ENCODE measurements around the gene TMEM150B. TPM values are rescaled to one million over a fixed set of nuclear protein-coding genes. Genes with fewer than 3 reads are reported as not detected.

Gene TMEM150B
- total and polyA plus RNA-seq, 7 experiments from 2014 or later: 0.44 to 10.3 (median 0.71) TPM; not detected in 3

GRCh38 chr19:55304279-55304978 is 20.7 kb downstream of the TMEM150B start:
- peaks cover 5 to 10% of the 10 kb centered on the region in 2 donors for H3K4me1 ChIP-seq (ENCODE audit: control insufficient read depth in 2 of 2, insufficient read depth in 2 of 2, low read length in 2 of 2)
- H3K9me3 Mint-ChIP-seq: no peaks in the 10 kb centered on the region
- H3K27ac ChIP-seq (ENCODE audit: low read depth, low read length): no peak overlapping the region
- H3K9me3 ChIP-seq (ENCODE audit: control insufficient read depth in 2 of 3, low read length in 3 of 3): no peaks in the 10 kb centered on the region
- ATAC-seq: no peak
- no peak overlapping the region for H3K27ac Mint-ChIP-seq
- ChIA-PET POLR2A (no interaction called here), CTCF (no interaction called here)
- no peaks in the 10 kb centered on the region for H3K36me3 ChIP-seq (ENCODE audit: control insufficient read depth in 2 of 3, insufficient read depth in 3 of 3, low read length in 3 of 3)
- H3K4me3 Mint-ChIP-seq: no peak overlapping the region
- peaks cover 0 to 2% (median 0%) of the 10 kb centered on the region in 5 donors for H3K27me3 Mint-ChIP-seq
- DNase-seq: peak in 1 of 9 donors; percentile 11
- H3K36me3 Mint-ChIP-seq: peaks cover 0 to 3% (median 0%) of the 10 kb centered on the region in 5 donors
- no peak overlapping the region for H3K4me3 ChIP-seq (ENCODE audit: low read length)
- intact Hi-C loops (cut with micrococcal nuclease): loop anchor here (5.0 to 10.0 kb wide), 3 partner anchors 103 to 422 kb away; partner anchors contain the start of genes TNNT1 (in 1 of the 2) and UBE2S (in 1 of the 2)
- peaks cover 0 to 17% (median 11%) of the 10 kb centered on the region in 7 donors for H3K4me1 Mint-ChIP-seq
- no peaks in the 10 kb centered on the region for H3K27me3 ChIP-seq (ENCODE audit: control insufficient read depth in 2 of 2, insufficient read depth in 2 of 2, low read length in 2 of 2)

GRCh38 chr19:55303477-55303876 is 21.7 kb downstream of the TMEM150B start:
- peaks cover 0 to 17% (median 11%) of the 10 kb centered on the region in 7 donors for H3K4me1 Mint-ChIP-seq
- ChIA-PET POLR2A (interaction anchor here (0.5 to 2.9 kb wide), 3 partner anchors 12 to 80 kb away, joined by 3 to 21 read pairs (median 4); partner anchors contain the start of gene TMEM238), CTCF (interaction anchor here (0.7 to 3.0 kb wide), 5 partner anchors 11 to 201 kb away, joined by 3 to 16 read pairs (median 5); partner anchors contain the start of gene TMEM238)
- Histone ChIP-seq H3K4me3 (ENCODE audit: low read length) (no peak overlapping the region), H3K27ac (ENCODE audit: low read depth, low read length) (no peak overlapping the region), H3K27me3 (ENCODE audit: control insufficient read depth in 2 of 2, insufficient read depth in 2 of 2, low read length in 2 of 2) (no peaks in the 10 kb centered on the region), H3K4me1 (ENCODE audit: control insufficient read depth in 2 of 2, insufficient read depth in 2 of 2, low read length in 2 of 2) (peaks cover 5 to 10% of the 10 kb centered on the region in 2 donors), H3K9me3 (ENCODE audit: control insufficient read depth in 2 of 3, low read length in 3 of 3) (no peaks in the 10 kb centered on the region), H3K36me3 (ENCODE audit: control insufficient read depth in 2 of 3, insufficient read depth in 3 of 3, low read length in 3 of 3) (no peaks in the 10 kb centered on the region)
- peaks cover 0 to 3% (median 0%) of the 10 kb centered on the region in 5 donors for H3K36me3 Mint-ChIP-seq
- no peaks in the 10 kb centered on the region for H3K9me3 Mint-ChIP-seq
- DNase-seq (no peak), ATAC-seq (no peak)
- H3K4me3 Mint-ChIP-seq: no peak overlapping the region
- intact Hi-C loops (cut with micrococcal nuclease): loop anchor here (5.0 to 10.0 kb wide), 3 partner anchors 104 to 421 kb away; partner anchors contain the start of genes TNNT1 (in 1 of the 2) and UBE2S (in 1 of the 2)
- H3K27ac Mint-ChIP-seq: no peak overlapping the region
- H3K27me3 Mint-ChIP-seq: peaks cover 0 to 3% (median 0%) of the 10 kb centered on the region in 5 donors

- DNase-seq (no peak), ATAC-seq (no peak)
- ChIA-PET CTCF (interaction anchor here (0.8 to 3.0 kb wide), 8 partner anchors 11 to 202 kb away, joined by 3 to 16 read pairs (median 8); partner anchors contain the start of genes KMT5C, PPP6R1 and TMEM238), POLR2A (interaction anchor here (1.2 to 2.9 kb wide), 4 partner anchors 46 to 105 kb away, joined by 3 to 21 read pairs (median 6); partner anchors contain the start of genes TMEM238 and UBE2S)
- Mint-ChIP-seq H3K9me3 (no peaks in the 10 kb centered on the region), H3K4me1 (peaks cover 0 to 17% (median 11%) of the 10 kb centered on the region in 7 donors), H3K27me3 (peaks cover 0 to 3% (median 0%) of the 10 kb centered on the region in 5 donors), H3K27ac (peak overlapping the region in 7 of 9 donors; percentile 66 to 95 (median 84)), H3K36me3 (peaks cover 0 to 3% (median 0%) of the 10 kb centered on the region in 5 donors), H3K4me3 (peak overlapping the region; percentile 77 to 97 (median 88))
- Histone ChIP-seq H3K4me3 (ENCODE audit: low read length) (peak overlapping the region; percentile 61), H3K9me3 (ENCODE audit: control insufficient read depth in 2 of 3, low read length in 3 of 3) (no peaks in the 10 kb centered on the region), H3K27ac (ENCODE audit: low read depth, low read length) (peak overlapping the region; percentile 66), H3K4me1 (ENCODE audit: control insufficient read depth in 2 of 2, insufficient read depth in 2 of 2, low read length in 2 of 2) (peaks cover 5 to 10% of the 10 kb centered on the region in 2 donors), H3K36me3 (ENCODE audit: control insufficient read depth in 2 of 3, insufficient read depth in 3 of 3, low read length in 3 of 3) (no peaks in the 10 kb centered on the region), H3K27me3 (ENCODE audit: control insufficient read depth in 2 of 2, insufficient read depth in 2 of 2, low read length in 2 of 2) (no peaks in the 10 kb centered on the region)
- intact Hi-C loops (cut with micrococcal nuclease): loop anchor here (1.0 to 10.0 kb wide), 6 partner anchors 37 to 420 kb away; partner anchors contain the start of genes KMT5C (in 1 of the 2), RPL28 (in 1 of the 2), TNNT1 (in 1 of the 2) and UBE2S (in 1 of the 2)
Measured at GRCh38 chr19:55302318-55302703, 22.8 kb downstream of the TMEM150B start.

- Mint-ChIP-seq H3K36me3 (peaks cover 0 to 3% (median 0%) of the 10 kb centered on the region in 5 donors), H3K9me3 (no peaks in the 10 kb centered on the region), H3K4me1 (peaks cover 0 to 17% (median 11%) of the 10 kb centered on the region in 7 donors), H3K27me3 (peaks cover 0 to 3% (median 0%) of the 10 kb centered on the region in 5 donors), H3K4me3 (peak overlapping the region; percentile 77 to 97 (median 88)), H3K27ac (peak overlapping the region; percentile 66 to 95 (median 84))
- H3K4me3 ChIP-seq (ENCODE audit: low read length): peak overlapping the region; percentile 61
- intact Hi-C loops (cut with micrococcal nuclease): loop anchor here (1.0 to 10.0 kb wide), 9 partner anchors 21 to 419 kb away; partner anchors contain the start of genes KMT5C (in 2 of the 2), RPL28 (in 2 of the 2), HSPBP1 (in 1 of the 2) and TNNT1 (in 1 of the 2)
- peak overlapping the region; percentile 66 for H3K27ac ChIP-seq (ENCODE audit: low read depth, low read length)
- H3K36me3 ChIP-seq (ENCODE audit: control insufficient read depth in 2 of 3, insufficient read depth in 3 of 3, low read length in 3 of 3): no peaks in the 10 kb centered on the region
- ATAC-seq (peak; percentile 97), DNase-seq (peak; percentile 84 to 97 (median 91))
- ChIA-PET POLR2A (interaction anchor here (0.9 to 2.9 kb wide), 9 partner anchors 22 to 175 kb away, joined by 3 to 21 read pairs (median 4); partner anchors contain the start of genes HSPBP1, KMT5C, PPP6R1 and TMEM238), CTCF (interaction anchor here (0.6 to 3.0 kb wide), 11 partner anchors 11 to 202 kb away, joined by 3 to 16 read pairs (median 5); partner anchors contain the start of genes KMT5C, PPP6R1 and TMEM238)
- no peaks in the 10 kb centered on the region for H3K27me3 ChIP-seq (ENCODE audit: control insufficient read depth in 2 of 2, insufficient read depth in 2 of 2, low read length in 2 of 2)
- no peaks in the 10 kb centered on the region for H3K9me3 ChIP-seq (ENCODE audit: control insufficient read depth in 2 of 3, low read length in 3 of 3)
- peaks cover 5 to 10% of the 10 kb centered on the region in 2 donors for H3K4me1 ChIP-seq (ENCODE audit: control insufficient read depth in 2 of 2, insufficient read depth in 2 of 2, low read length in 2 of 2)
Measured at GRCh38 chr19:55301459-55302317, 23.5 kb downstream of the TMEM150B start.

- Mint-ChIP-seq H3K9me3 (no peaks in the 10 kb centered on the region), H3K36me3 (peaks cover 0 to 3% (median 0%) of the 10 kb centered on the region in 5 donors)
Measured at GRCh38 chr19:55300886-55301458, 24.2 kb downstream of the TMEM150B start.

More at GRCh38 chr19:55300886-55301458, 24.2 kb downstream of the TMEM150B start:
- peaks cover 0 to 17% (median 11%) of the 10 kb centered on the region in 7 donors for H3K4me1 Mint-ChIP-seq
- H3K4me1 ChIP-seq (ENCODE audit: control insufficient read depth in 2 of 2, insufficient read depth in 2 of 2, low read length in 2 of 2): peaks cover 5 to 10% of the 10 kb centered on the region in 2 donors
- H3K4me3 Mint-ChIP-seq: peak overlapping the region in 6 of 10 donors; percentile 77 to 97 (median 88)
- ChIA-PET POLR2A (interaction anchor here (0.9 to 2.9 kb wide), 9 partner anchors 21 to 176 kb away, joined by 3 to 21 read pairs (median 4); partner anchors contain the start of genes HSPBP1, KMT5C, PPP6R1 and TMEM238), CTCF (interaction anchor here (0.6 to 3.0 kb wide), 9 partner anchors 12 to 126 kb away, joined by 3 to 16 read pairs (median 8); partner anchors contain the start of genes KMT5C, PPP6R1 and TMEM238)
- no peaks in the 10 kb centered on the region for H3K27me3 ChIP-seq (ENCODE audit: control insufficient read depth in 2 of 2, insufficient read depth in 2 of 2, low read length in 2 of 2)
- peaks cover 0 to 3% (median 0%) of the 10 kb centered on the region in 5 donors for H3K27me3 Mint-ChIP-seq
- H3K4me3 ChIP-seq (ENCODE audit: low read length): no peak overlapping the region
- intact Hi-C loops (cut with micrococcal nuclease): loop anchor here (1.0 to 10.0 kb wide), 8 partner anchors 21 to 419 kb away; partner anchors contain the start of genes HSPBP1 (in 1 of the 2), KMT5C (in 1 of the 2), RPL28 (in 1 of the 2) and TNNT1 (in 1 of the 2)
- no peak overlapping the region for H3K27ac ChIP-seq (ENCODE audit: low read depth, low read length)
- H3K27ac Mint-ChIP-seq: peak overlapping the region in 3 of 9 donors; percentile 28 to 66 (median 55)
- DNase-seq (no peak), ATAC-seq (no peak)
- H3K36me3 ChIP-seq (ENCODE audit: control insufficient read depth in 2 of 3, insufficient read depth in 3 of 3, low read length in 3 of 3): no peaks in the 10 kb centered on the region
- no peaks in the 10 kb centered on the region for H3K9me3 ChIP-seq (ENCODE audit: control insufficient read depth in 2 of 3, low read length in 3 of 3)

Data from naive thymus-derived CD4-positive, alpha-beta T cell (primary cell).